Stimulated activated CD8-positive, alpha-beta memory T cell treated with anti-CD3 and anti-CD28 coated beads, Interleukin-15, amount 100 ng/mL, for 1 hour (primary cell): Measurements from ENCODE around the gene SERTM1.

Experiments
- DNase-seq: peaks from one replicate; pipeline ENCODE4 v3.0.0-alpha.2; 2020; ENCODE audit warnings: low read depth

The SERTM1 gene

GRCh38 chr13:36673838-36674326 is at the start of gene SERTM1:
Gene SERTM1 (plus strand): TSS chr13:36674020. CDS start chr13:36695079, 21,059 bp downstream.
- no peak for DNase-seq

- DNase-seq: no peak
Measured at GRCh38 chr13:36628377-36629056, 45.3 kb upstream of the SERTM1 start.

- no peak for DNase-seq
Measured at GRCh38 chr13:36629057-36629385, 44.8 kb upstream of the SERTM1 start.

DNA sequence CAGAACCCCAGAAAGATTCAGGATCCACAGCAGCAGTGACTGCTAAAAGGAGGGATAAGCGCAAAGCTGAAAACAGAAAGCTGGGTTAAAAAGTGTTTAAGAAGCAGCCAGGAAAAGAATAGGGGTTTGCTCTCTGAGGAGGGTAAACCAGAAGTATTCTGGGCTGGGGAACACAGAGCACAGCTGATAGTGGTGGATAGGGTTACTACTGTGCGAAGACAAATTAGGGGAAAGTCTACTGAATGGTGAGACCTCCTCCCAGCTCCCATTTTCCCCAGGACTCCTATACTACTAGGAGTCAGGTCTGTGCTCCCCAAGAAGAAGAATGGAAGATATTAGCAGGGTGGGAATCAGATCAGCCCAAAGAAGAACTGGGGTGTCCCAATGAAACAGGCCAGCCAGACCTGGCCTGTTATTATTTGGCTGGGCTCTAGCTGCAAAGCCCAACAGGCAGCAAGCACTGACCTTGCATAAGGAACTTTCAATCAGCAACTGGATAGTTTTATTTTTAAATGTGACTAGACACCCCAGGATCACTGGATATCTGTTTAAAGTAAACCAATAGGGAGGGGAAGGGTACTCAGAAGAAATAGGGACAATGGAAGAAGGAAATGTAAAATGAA is 43.5 kb upstream of the SERTM1 start:
- DNase-seq: no peak

DNA sequence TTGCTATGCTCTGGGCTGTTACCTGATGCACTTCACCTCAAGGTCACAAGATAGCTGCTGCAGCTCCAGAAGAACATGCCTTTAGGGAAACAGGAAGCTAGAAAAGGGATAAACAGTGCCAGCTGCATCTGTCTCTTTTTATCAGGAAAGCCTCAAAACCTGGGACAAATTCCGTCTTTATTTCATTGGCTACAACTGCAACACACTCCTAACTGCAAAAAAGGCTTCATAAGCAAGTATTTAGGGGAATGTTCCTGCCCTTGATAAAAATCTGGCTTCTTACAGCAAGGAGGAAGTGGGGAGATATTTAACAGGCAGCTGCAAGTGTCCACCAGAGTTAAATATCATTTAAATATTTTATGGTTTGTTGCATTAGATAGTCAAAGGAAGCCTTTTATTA is 34.2 kb upstream of the SERTM1 start:
- DNase-seq: no peak

DNA sequence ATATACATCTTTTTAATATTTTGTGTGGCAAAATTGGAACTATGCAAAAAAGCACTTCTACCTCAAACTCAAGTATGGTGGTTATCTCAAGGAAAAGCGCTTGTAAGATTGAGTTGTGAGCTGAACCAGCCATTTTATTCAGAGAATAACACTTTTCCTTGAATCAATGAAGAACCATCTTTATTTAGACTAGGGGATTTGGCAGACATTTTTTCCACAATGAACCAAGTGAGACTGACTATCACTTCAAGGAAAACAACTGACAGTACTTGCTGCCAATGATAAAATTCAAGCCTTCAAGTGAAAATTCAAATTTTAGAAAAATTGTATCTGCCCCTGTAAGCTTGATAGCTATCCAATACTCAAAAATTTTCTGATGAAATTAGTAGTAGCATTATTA is 23.2 kb upstream of the SERTM1 start:
- no peak for DNase-seq

GRCh38 chr13:36665630-36666029 is 8.2 kb upstream of the SERTM1 start:
- no peak for DNase-seq

GRCh38 chr13:36666477-36667229 is 7.2 kb upstream of the SERTM1 start:
- no peak for DNase-seq

DNA sequence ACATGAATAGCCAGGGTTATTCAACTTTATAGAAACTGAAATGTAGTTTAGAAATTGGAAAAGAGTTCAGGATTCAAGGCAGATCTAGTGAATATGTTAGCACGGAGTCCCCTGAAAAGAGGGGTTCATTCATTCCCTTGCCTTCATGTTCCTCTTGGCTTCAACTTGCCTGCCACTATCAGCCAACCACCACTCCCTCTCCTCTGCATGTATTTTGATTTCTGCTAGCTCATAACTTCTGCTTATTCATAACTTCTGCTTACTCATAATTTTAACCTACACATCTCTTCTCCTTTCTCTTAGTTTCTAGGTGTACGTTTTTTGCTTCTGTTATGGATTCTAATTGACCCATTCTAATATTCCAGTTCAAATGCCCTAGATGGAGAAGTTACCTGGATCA is 5.5 kb upstream of the SERTM1 start:
- no peak for DNase-seq

GRCh38 chr13:36673352-36673751 is 468 bp upstream of the SERTM1 start:
- DNase-seq: no peak

- no peak for DNase-seq
Measured at GRCh38 chr13:36674337-36675212, 755 bp downstream of the SERTM1 start.

DNA sequence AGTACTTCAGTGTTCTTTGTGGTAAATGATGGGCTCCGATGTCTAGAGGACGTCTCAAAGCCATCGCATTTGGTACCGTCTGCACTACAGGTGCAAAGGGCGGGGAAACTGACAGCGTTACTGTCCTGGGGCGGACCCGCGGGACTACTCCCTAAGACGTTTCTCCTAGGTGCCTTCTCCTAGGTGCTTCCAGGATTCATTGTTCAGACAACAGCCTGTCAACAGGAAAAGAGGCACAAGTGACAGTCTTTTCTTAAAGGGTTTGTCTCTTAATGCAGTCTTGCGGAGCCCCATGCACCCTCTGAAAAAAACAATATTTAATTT is 1.4 kb downstream of the SERTM1 start:
- no peak for DNase-seq

DNA sequence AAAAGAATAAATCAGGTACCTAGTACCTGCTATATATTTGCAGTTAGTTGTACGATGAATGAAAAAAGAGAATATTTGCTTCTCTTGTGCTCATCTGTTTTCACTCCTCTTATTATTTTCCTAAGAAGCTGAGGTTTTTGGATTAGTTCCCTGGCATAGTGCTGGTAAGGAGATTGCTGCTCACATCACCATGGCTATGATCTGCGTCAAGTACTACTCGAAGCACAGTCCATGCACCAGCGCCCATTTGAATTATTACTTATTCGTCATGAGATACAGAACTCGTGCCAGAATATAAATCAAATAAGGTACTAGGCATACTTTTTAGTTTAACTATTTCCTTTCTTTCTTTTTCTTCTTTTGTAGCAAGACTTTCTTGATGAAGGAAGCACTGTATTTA is 7.1 kb downstream of the SERTM1 start:
- no peak for DNase-seq

GRCh38 chr13:36681894-36682624 is 8.2 kb downstream of the SERTM1 start:
- no peak for DNase-seq

DNA sequence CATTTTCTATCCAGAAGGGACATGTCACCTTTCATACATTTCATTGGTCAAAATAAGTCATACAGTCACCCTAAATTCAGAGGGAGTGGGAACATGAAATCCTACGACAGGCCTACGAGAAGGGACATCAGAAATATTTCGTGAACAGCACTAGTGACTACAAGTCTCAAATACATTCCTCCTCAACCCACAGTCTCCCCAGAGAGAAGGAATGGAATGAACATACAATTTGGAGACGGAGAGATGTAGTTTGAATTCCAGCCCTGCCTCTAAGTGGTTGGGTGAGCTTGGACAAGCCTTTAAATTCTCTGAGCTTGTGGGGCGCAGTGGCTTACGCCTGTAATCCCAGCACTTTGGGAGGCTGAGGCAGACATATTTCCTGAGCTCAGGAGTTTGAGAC is 9.9 kb downstream of the SERTM1 start:
- no peak for DNase-seq

- no peak for DNase-seq
Measured at GRCh38 chr13:36685927-36686326, 12.1 kb downstream of the SERTM1 start.

DNA sequence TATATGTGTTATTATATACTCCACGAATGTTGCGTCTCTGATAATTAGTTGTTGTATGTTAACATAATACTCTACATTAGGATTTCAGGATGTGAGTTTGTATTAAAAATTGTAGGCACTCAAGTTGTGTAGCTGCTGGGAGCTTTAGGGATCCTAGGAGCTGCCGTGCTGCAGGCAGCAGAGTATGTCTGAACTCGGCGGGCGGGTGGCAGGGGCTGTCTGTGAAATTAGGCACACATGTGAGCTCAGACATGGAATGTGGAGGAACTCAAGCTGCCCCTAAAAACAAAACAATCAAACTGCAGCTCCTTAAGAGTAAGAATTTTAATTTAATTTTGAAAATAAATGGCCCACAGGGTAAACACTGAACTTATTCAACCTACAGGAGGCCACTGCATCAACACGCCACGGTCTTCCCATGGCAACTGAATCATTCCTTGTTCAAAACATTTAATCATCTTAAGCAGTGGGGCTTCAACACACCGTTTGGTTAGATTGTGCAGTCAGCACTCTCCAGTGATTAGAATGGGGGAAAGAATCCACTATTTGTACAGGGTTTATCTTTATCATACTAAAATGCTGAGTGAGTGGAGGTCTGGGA is 22.7 kb downstream of the SERTM1 start:
- no peak for DNase-seq

- DNase-seq: no peak
Measured at GRCh38 chr13:36700170-36700569, 26.4 kb downstream of the SERTM1 start.

DNA sequence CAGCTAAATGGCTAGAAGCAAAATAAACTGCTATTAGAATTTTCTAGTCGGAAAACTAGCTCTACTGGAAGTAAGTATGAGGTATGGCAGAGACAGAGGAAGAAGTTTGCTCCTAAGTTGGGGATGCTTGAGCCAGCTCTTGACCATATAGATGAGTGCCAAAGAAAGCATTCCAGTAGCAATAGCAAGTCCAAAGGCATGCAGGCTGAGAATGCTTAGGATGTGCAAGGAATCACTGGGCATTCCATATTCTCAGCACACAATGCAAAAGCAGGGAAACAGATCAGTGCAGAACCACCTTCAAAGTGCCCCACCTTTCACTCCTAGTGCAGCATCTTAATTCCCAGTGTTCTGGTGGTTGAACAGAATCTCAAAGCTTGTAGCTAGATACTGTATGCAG is 32.9 kb downstream of the SERTM1 start:
- no peak for DNase-seq

DNA sequence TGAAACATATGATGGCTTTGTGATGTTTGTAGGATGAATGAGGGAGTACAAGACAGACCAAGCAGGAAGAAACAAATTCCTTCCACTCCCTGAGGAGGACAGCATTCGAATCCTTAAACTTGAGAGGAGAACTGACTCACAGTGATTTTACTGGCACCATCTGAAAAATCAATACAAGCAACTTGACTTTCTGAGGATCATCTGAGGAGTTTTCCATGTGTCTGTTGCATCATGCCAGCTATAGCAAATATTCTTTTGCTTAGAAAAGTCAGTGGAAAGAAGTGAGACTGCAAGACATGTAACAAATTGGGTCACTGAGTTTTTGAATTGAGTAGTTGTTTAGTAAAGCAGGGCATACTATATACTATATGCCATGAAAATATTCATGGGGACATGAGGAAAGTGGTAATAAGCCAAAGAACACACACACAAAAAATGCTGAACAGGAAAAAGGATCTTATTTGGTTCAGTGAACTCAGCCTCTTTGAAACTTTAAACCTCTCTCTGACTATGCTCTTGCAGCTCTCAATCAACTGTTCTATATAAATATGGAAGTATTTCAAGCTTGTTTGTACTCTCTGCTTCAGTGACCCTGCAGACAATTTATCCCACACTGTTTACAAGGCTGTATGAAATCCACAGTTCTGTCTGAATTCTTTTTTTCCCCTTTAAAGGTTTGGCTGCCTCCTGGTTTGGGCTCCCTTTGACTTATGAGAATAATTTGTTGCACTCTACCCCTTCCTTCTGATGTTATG is 35.5 kb downstream of the SERTM1 start:
- no peak for DNase-seq

- DNase-seq: no peak
Measured at GRCh38 chr13:36710396-36710795, 36.6 kb downstream of the SERTM1 start.
